Activated naive CD4-positive, alpha-beta T cell treated with anti-CD3 and anti-CD28 coated beads for 36 hours (primary cell): ENCODE measurements around the gene AJUBA. TPM values are rescaled to one million over a fixed set of nuclear protein-coding genes. Genes with fewer than 3 reads are reported as not detected.
A peak's percentile ranks its signal among the peaks of the same experiment; 100 is the strongest.

Source experiments
- CTCF ChIA-PET: fragments of 350-600 bp; sonication (Branson Sonifier 250); formaldehyde crosslinking; loops from one replicate; lab custom pipeline; 2021; ENCODE audit warnings: antibody characterized with exemption; lab: Charles Lee
- DNase-seq: peaks from one replicate; pipeline ENCODE4 v3.0.0-alpha.2; 2020
- H3K27ac Mint-ChIP-seq: one replicate; pipeline ENCODE4 v1.8.0; 2021; ENCODE audit warnings: mild to moderate bottlenecking, mixed read lengths
- H3K27me3 Mint-ChIP-seq: one replicate; pipeline ENCODE4 v1.8.0; 2021; ENCODE audit warnings: low read depth, mixed read lengths
- H3K36me3 Mint-ChIP-seq: one replicate; pipeline ENCODE4 v1.8.0; 2021; ENCODE audit warnings: low read depth, mixed read lengths
- H3K4me1 Mint-ChIP-seq: one replicate; pipeline ENCODE4 v1.8.0; 2021; ENCODE audit warnings: low read depth, mixed read lengths
- H3K4me3 Mint-ChIP-seq: one replicate; pipeline ENCODE4 v1.8.0; 2021; ENCODE audit warnings: mild to moderate bottlenecking, moderate library complexity, mixed read lengths
- H3K9me3 Mint-ChIP-seq: one replicate; pipeline ENCODE4 v1.8.0; 2021; ENCODE audit warnings: mixed read lengths
- intact Hi-C: fragments of 100-400 bp; cut with micrococcal nuclease; formaldehyde crosslinking; loops from one replicate; pipeline ENCODE4 v1.15.1; 2023
- total RNA-seq, 2 experiments: library from RNA; stranded (reverse); gene quantifications; one replicate each; pipeline ENCODE4 v1.2.3, GENCODE V29; 2021

The AJUBA gene
- total RNA-seq, 2 experiments from 2014 or later, result 2.1 to 2.8 TPM

DNA sequence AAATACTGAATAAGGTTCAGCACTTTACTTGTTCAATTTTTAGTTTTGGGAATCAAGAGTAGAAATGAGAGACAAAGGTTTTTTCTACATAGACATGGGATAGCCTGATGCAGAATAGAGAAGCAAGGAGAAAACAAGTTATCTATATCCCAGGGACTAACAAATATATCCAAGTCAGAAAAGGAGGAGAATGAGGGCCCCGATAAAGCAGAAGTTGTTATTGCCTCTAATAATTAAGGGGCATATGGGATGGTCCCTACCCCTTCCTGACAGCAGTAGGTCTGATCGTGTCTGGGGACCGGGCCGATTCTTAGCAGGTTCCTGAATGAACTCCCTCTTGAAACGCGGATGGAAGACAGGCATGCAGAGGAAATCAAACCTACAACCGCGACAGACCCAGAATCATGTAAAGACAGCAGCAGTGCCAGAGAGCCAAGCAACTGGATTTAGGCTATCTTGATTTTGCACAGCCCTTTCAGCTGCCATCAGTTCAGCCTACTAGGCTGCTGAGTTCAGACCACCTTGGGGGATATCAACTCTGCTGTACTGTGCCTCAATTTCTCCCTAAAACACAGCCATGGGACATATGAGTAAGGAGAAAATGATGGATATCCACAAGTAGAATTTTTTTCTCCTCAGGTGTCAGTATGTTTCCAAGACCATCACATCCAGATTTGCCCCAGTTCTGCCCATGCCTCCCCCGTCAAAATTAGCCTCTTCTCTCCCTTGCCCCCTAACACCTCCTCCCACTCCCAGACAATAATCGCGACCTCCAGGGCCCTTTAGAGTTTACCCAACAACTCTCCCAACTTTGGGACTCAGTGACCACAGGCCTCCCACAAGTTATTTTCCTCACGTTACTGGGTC, 53.9 kb downstream of the AJUBA start:
- CTCF ChIA-PET, result interaction anchor here (0.9 to 4.8 kb wide), 20 partner anchors 9 to 142 kb away, joined by 3 to 40 read pairs (median 5); partner anchors contain the start of genes HAUS4, LRP10 and RBM23
- Mint-ChIP-seq H3K9me3 (no peaks in the 10 kb centered on the region), H3K36me3 (peaks cover 41% of the 10 kb centered on the region), H3K27ac (no peak overlapping the region), H3K4me3 (no peak overlapping the region), H3K27me3 (no peaks in the 10 kb centered on the region), H3K4me1 (peaks cover 36% of the 10 kb centered on the region)
- intact Hi-C loops, result loop anchor here (1.0 kb wide), 11 partner anchors 9 to 373 kb away; partner anchors contain the start of genes ACIN1, C14orf119, DAD1 and HAUS4
- DNase-seq, result peak; percentile 10

DNA sequence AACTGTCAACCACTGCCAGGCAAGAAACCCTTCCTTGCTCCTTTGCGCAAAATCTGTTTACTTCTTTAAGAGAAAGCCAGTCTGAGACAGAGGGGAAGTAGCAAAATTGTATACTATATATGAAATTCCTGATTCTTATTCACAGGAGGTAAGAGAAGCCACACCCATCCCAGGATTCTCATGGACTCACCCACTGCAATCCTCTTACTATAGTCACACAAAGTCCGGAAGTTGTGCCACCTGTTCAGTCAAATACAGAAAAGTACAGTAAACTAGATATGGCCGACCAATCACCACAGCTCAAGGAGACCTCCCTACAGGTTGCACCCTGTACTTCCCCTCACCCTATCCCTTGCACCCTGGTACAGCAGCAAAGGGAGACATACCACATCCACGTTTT, 56.0 kb downstream of the AJUBA start:
- H3K27me3 Mint-ChIP-seq, result no peaks in the 10 kb centered on the region
- no peak for DNase-seq
- H3K27ac Mint-ChIP-seq, result no peak overlapping the region
- H3K4me3 Mint-ChIP-seq, result no peak overlapping the region
- intact Hi-C loops, result no loop called here
- H3K9me3 Mint-ChIP-seq, result no peaks in the 10 kb centered on the region
- peaks cover 46% of the 10 kb centered on the region for H3K36me3 Mint-ChIP-seq
- H3K4me1 Mint-ChIP-seq, result peaks cover 26% of the 10 kb centered on the region
- CTCF ChIA-PET, result interaction anchor here (1.9 kb wide), 1 partner anchor 8 kb away, joined by 6 read pairs; the partner anchor contains the start of gene RBM23

DNA sequence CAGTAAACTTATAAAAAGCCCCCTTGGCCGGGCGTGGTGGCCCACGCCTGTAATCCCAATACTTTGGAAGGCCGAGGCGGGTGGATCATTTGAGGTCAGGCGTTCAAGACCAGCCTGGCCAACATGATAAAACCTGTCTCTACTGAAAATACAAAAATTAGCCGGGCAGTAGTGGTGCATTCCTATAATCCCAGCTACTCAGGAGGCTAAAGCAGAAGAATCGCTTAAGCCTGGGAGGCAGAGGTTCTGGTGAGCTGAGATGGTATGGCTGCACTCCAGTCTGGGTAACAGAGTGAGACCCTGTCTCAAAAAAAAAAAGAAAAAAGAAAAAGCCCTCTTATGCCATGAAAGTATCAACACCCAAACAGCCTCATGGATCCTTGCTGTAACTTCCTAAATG, 56.8 kb downstream of the AJUBA start:
- Mint-ChIP-seq H3K27ac (no peak overlapping the region), H3K27me3 (no peaks in the 10 kb centered on the region), H3K9me3 (no peaks in the 10 kb centered on the region), H3K4me1 (peaks cover 26% of the 10 kb centered on the region), H3K4me3 (no peak overlapping the region), H3K36me3 (peaks cover 49% of the 10 kb centered on the region)
- intact Hi-C loops, result no loop called here
- no peak for DNase-seq
- CTCF ChIA-PET, result interaction anchor here (0.7 kb wide), 1 partner anchor 29 kb away, joined by 3 read pairs; no protein-coding TSS in a partner anchor

DNA sequence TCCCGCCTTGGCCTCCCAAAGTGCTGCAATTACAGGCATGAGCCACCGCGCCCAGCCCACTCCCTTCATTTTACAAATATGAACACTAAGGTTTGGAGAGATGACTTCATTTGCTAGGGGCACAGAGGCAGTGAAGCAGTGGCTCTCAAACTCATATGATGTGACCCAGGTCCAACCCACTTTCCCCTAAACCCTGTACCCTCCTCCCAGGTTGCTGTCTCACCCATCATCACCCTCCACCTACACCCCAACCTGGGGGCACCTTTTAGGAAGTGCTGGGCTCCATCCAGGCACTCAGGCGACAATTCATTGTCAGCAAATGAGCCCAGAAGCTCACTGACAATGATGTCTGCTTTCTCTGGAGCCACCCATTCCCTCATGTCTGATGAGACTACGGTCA, 58.6 kb downstream of the AJUBA start:
- H3K27ac Mint-ChIP-seq, result no peak overlapping the region
- H3K4me1 Mint-ChIP-seq, result peaks cover 40% of the 10 kb centered on the region
- intact Hi-C loops, result no loop called here
- peaks cover 3% of the 10 kb centered on the region for H3K27me3 Mint-ChIP-seq
- peaks cover 51% of the 10 kb centered on the region for H3K36me3 Mint-ChIP-seq
- CTCF ChIA-PET, result no interaction called here
- H3K4me3 Mint-ChIP-seq, result no peak overlapping the region
- DNase-seq, result no peak
- no peaks in the 10 kb centered on the region for H3K9me3 Mint-ChIP-seq

DNA sequence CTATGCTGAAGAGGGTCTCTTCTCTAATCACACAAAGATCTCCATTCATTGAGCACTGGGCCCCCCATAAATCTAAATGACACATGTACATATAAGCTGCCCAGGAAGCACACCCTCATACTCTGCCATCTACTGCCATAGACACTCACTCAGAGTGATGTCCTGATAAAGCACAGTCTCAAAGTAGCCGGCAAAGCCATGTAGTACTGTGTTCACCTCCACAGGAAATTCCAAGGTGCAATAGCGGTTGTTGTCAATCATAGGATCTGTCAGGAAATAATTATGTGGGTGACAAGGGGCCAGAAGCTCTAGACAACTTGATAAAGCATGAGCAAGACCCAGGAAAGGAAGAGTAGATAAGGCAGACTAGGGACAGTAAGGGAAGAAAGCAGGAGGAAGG, 60.1 kb downstream of the AJUBA start:
- peaks cover 36% of the 10 kb centered on the region for H3K4me1 Mint-ChIP-seq
- H3K4me3 Mint-ChIP-seq, result no peak overlapping the region
- H3K9me3 Mint-ChIP-seq, result no peaks in the 10 kb centered on the region
- no peak for DNase-seq
- H3K27me3 Mint-ChIP-seq, result peaks cover 3% of the 10 kb centered on the region
- CTCF ChIA-PET, result interaction anchor here (0.6 to 4.8 kb wide), 2 partner anchors 8 to 1187 kb away, joined by 3 to 40 read pairs; partner anchors contain the start of gene PRMT5
- peaks cover 48% of the 10 kb centered on the region for H3K36me3 Mint-ChIP-seq
- intact Hi-C loops, result no loop called here
- no peak overlapping the region for H3K27ac Mint-ChIP-seq

Other genes starting within 250 kb of the AJUBA start
- 100 to 1,000 TPM; 149 to 152 TPM for gene OXA1L, start 215.9 kb downstream of the AJUBA start, total RNA-seq
- gene SLC7A7, start 167.1 kb downstream of the AJUBA start, total RNA-seq, result 1 to 10 TPM in 1 of 2 experiments, under 1 TPM in 1; 0.40 to 1.1 TPM
- gene MRPL52, start 152.7 kb downstream of the AJUBA start, total RNA-seq, result 100 to 1,000 TPM; 170 TPM
- gene MMP14, start 146.0 kb downstream of the AJUBA start, total RNA-seq, result 1 to 10 TPM; 1.3 to 2.1 TPM
- 10 to 100 TPM; 71.9 to 75.2 TPM for gene LRP10, start 110.8 kb downstream of the AJUBA start, total RNA-seq
- gene REM2, start 99.3 kb downstream of the AJUBA start, total RNA-seq, result under 1 TPM; 0.69 to 0.74 TPM
- 10 to 100 TPM; 53.5 to 61.2 TPM for gene RBM23, start 63.4 kb downstream of the AJUBA start, total RNA-seq
- gene PRMT5, start 53.2 kb downstream of the AJUBA start, total RNA-seq, result 10 to 100 TPM; 81.0 to 92.8 TPM
- 10 to 100 TPM; 97.1 to 97.3 TPM for gene HAUS4, start 25.5 kb downstream of the AJUBA start, total RNA-seq
- 1 to 10 TPM; 8.3 to 9.3 TPM for gene C14orf93, start 27.6 kb upstream of the AJUBA start, total RNA-seq
- gene PSMB5, start 52.3 kb upstream of the AJUBA start, total RNA-seq, result 100 to 1,000 TPM; 120 to 125 TPM
- not detected for gene PSMB11, start 59.7 kb upstream of the AJUBA start, total RNA-seq
- 1 to 10 TPM; 1.3 to 1.4 TPM for gene CDH24, start 75.0 kb upstream of the AJUBA start, total RNA-seq
- 100 to 1,000 TPM; 152 to 156 TPM for gene ACIN1, start 112.6 kb upstream of the AJUBA start, total RNA-seq
- gene C14orf119, start 113.0 kb upstream of the AJUBA start, total RNA-seq, result 10 to 100 TPM; 39.8 to 44.2 TPM
- gene CIROP, start 122.4 kb upstream of the AJUBA start, total RNA-seq, result not detected
- gene CEBPE, start 136.7 kb upstream of the AJUBA start, total RNA-seq, result under 1 TPM; 0.37 to 0.43 TPM
- 1 to 10 TPM in 1 of 2 experiments, under 1 TPM in 1; 0.79 to 1.1 TPM for gene SLC7A8, start 201.1 kb upstream of the AJUBA start, total RNA-seq